Measurements from ENCODE around the gene RHBG.

- TF ChIP-seq CTCF (IDR thresholded peaks at IDR 0.05 in 8 of 11, conservative IDR thresholded peaks at IDR 0.05 in 3 of 11) (no peak), POLR2A (IDR thresholded peaks at IDR 0.05) (no peak), POLR2AphosphoS5 (IDR thresholded peaks at IDR 0.05) (no peak)
These were observed 17.3 kb downstream of the RHBG start for GRCh38 chr1:156386134-156386901.
